HEK293 (cell line): Measurements from ENCODE around the gene SMIM8.

ENCODE experiments used
- AEBP2 ChIP-seq: fragments of 450-650 bp; formaldehyde crosslinking; IDR thresholded peaks from 2 replicates; pipeline ENCODE4 v1.5.1; 2016; ENCODE audit warnings: missing biosample characterization, missing genetic modification characterization, borderline replicate concordance
- GLI2 ChIP-seq: fragments of 450-650 bp; formaldehyde crosslinking; IDR thresholded peaks from 2 replicates; pipeline ENCODE4; 2017; ENCODE audit warnings: missing biosample characterization, missing genetic modification characterization, low read depth, borderline replicate concordance
- KLF17 ChIP-seq: fragments of 450-650 bp; formaldehyde crosslinking; IDR thresholded peaks from 2 replicates; pipeline ENCODE4 v1.5.1; 2016; ENCODE audit warnings: missing biosample characterization, missing genetic modification characterization
- PRDM2 ChIP-seq: fragments of 450-650 bp; formaldehyde crosslinking; IDR thresholded peaks from 2 replicates; pipeline ENCODE4 v1.5.1; 2016; ENCODE audit warnings: missing biosample characterization, missing genetic modification characterization, borderline replicate concordance
- WT1 ChIP-seq: fragments of 450-650 bp; formaldehyde crosslinking; IDR thresholded peaks from 2 replicates; pipeline ENCODE4 v1.5.1; 2016; ENCODE audit warnings: missing biosample characterization, missing genetic modification characterization
- ZBTB48 ChIP-seq: fragments of 450-650 bp; formaldehyde crosslinking; IDR thresholded peaks from 2 replicates; pipeline ENCODE4 v1.5.1; 2016; ENCODE audit warnings: missing biosample characterization, missing genetic modification characterization
- ZFP37 ChIP-seq: fragments of 450-650 bp; formaldehyde crosslinking; IDR thresholded peaks from 2 replicates; pipeline ENCODE4 v1.5.1; 2016; ENCODE audit warnings: missing biosample characterization, missing genetic modification characterization
- ZNF10 ChIP-seq: fragments of 450-650 bp; formaldehyde crosslinking; IDR thresholded peaks from 2 replicates; pipeline ENCODE4 v1.5.1; 2017; ENCODE audit warnings: missing biosample characterization, missing genetic modification characterization
- ZNF2 ChIP-seq: fragments of 450-650 bp; formaldehyde crosslinking; IDR thresholded peaks from 2 replicates; pipeline ENCODE4 v1.5.1; 2016; ENCODE audit warnings: missing biosample characterization, missing genetic modification characterization
- ZNF266 ChIP-seq: fragments of 450-650 bp; formaldehyde crosslinking; IDR thresholded peaks from 2 replicates; pipeline ENCODE4 v1.5.1; 2016; ENCODE audit warnings: missing biosample characterization, missing genetic modification characterization, low read depth
- ZNF302 ChIP-seq: fragments of 450-650 bp; formaldehyde crosslinking; IDR thresholded peaks from 2 replicates; pipeline ENCODE4 v1.5.1; 2016; ENCODE audit warnings: missing biosample characterization, missing genetic modification characterization, low read depth
- ZNF423 ChIP-seq: fragments of 450-650 bp; formaldehyde crosslinking; IDR thresholded peaks from 2 replicates; pipeline ENCODE4 v1.5.1; 2016; ENCODE audit warnings: missing biosample characterization, missing genetic modification characterization
- ZNF548 ChIP-seq: fragments of 450-650 bp; formaldehyde crosslinking; IDR thresholded peaks from 2 replicates; pipeline ENCODE4 v1.5.1; 2016; ENCODE audit warnings: missing biosample characterization, missing genetic modification characterization
- ZNF626 ChIP-seq: fragments of 450-650 bp; sonication (Bioruptor Pico); formaldehyde crosslinking; IDR thresholded peaks from 2 replicates; pipeline ENCODE4 v1.5.1; 2018; ENCODE audit warnings: missing biosample characterization, missing genetic modification characterization, inconsistent platforms
- ZNF629 ChIP-seq: fragments of 450-650 bp; formaldehyde crosslinking; IDR thresholded peaks from 2 replicates; pipeline ENCODE4 v1.5.1; 2017; ENCODE audit warnings: missing biosample characterization, missing genetic modification characterization
- ZNF658 ChIP-seq: fragments of 450-650 bp; formaldehyde crosslinking; IDR thresholded peaks from 2 replicates; pipeline ENCODE4; 2016; ENCODE audit warnings: missing biosample characterization, missing genetic modification characterization
- ZNF76 ChIP-seq: fragments of 450-650 bp; formaldehyde crosslinking; IDR thresholded peaks from 2 replicates; pipeline ENCODE4; 2016; ENCODE audit warnings: low read depth, missing biosample characterization, missing genetic modification characterization, borderline replicate concordance
- ZNF837 ChIP-seq: fragments of 450-650 bp; formaldehyde crosslinking; IDR thresholded peaks from 2 replicates; pipeline ENCODE4 v1.5.1; 2016; ENCODE audit warnings: missing biosample characterization, missing genetic modification characterization
- ZSCAN16 ChIP-seq: fragments of 450-650 bp; formaldehyde crosslinking; IDR thresholded peaks from 2 replicates; pipeline ENCODE4 v1.5.1; 2016; ENCODE audit warnings: missing biosample characterization, missing genetic modification characterization
- TF ChIP-seq, protein P1 (sequence below): fragments of 450-650 bp; formaldehyde crosslinking; IDR thresholded peaks from 2 replicates; pipeline ENCODE4; 2016; ENCODE audit warnings: missing biosample characterization, missing genetic modification characterization
- TF ChIP-seq, protein P2 (sequence below): fragments of 450-650 bp; formaldehyde crosslinking; conservative IDR thresholded peaks from 2 replicates; pipeline ENCODE4 v1.5.1; 2016; ENCODE audit warnings: low read depth, missing biosample characterization, missing genetic modification characterization
- TF ChIP-seq, protein P3 (sequence below): fragments of 450-650 bp; formaldehyde crosslinking; IDR thresholded peaks from 2 replicates; pipeline ENCODE4 v1.5.1; 2017; ENCODE audit warnings: missing biosample characterization, missing genetic modification characterization

Gene SMIM8

DNA sequence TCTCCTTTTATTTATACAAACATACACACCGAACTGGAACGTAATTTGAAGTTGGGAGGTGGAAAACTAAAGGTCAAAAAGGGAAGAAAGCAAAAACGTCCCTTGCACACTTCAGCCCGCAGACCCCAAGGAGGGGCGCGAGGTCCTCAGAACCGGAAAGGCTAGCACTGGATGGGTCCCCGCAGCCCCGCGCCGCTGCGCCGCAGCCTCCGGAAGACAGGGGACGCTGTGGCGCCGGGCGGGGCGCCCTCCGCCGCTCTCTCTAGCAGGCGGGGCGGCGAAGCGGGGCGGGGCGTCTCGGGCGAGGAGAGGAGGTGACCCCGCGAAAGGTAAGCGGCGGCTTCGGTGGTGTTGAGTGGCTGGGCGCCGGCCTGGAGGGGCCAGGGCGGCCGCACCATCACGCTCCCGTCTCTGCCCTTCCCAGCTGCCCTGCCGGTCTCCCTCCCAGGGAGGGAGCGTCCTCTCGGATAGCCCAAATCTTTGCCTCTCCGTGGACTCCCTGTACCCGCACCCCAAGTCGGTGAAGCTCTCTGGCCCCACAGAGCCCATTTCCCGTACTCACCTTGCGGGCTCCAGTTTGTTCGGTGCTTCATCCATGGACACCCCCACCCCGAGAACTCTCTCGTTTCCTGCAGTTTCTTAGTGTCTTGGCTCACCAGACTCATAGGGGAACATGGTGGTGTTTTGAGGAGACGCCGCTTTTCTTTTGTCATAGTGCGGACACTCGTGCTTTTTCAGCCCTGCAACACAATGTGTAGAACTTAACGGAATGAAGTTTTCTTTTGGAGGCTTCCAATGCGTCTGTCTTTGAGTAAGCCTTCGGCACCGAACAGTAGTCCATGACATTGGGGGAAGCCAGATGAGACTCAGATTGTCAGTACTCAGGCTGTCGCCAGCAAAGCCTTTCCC is at the start of gene SMIM8 (continued):
- TF ChIP-seq ZNF302, result no peak
- TF ChIP-seq ZNF548 (tag by site-specific recombination), result no peak
- TF ChIP-seq ZNF423 (tag by site-specific recombination), result no peak
- TF ChIP-seq, protein P1, sequence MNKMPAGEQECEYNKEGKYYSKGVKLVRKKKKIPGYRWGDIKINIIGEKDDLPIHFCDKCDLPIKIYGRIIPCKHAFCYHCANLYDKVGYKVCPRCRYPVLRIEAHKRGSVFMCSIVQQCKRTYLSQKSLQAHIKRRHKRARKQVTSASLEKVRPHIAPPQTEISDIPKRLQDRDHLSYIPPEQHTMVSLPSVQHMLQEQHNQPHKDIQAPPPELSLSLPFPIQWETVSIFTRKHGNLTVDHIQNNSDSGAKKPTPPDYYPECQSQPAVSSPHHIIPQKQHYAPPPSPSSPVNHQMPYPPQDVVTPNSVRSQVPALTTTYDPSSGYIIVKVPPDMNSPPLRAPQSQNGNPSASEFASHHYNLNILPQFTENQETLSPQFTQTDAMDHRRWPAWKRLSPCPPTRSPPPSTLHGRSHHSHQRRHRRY (tag by site-specific recombination), result no peak
- TF ChIP-seq ZNF629 (tag by site-specific recombination), result peak; percentile 75
- peak; percentile 51 for TF ChIP-seq ZBTB48 (tag by site-specific recombination)
- TF ChIP-seq KLF17 (tag by site-specific recombination), result peak; percentile 94
- TF ChIP-seq, protein P2, sequence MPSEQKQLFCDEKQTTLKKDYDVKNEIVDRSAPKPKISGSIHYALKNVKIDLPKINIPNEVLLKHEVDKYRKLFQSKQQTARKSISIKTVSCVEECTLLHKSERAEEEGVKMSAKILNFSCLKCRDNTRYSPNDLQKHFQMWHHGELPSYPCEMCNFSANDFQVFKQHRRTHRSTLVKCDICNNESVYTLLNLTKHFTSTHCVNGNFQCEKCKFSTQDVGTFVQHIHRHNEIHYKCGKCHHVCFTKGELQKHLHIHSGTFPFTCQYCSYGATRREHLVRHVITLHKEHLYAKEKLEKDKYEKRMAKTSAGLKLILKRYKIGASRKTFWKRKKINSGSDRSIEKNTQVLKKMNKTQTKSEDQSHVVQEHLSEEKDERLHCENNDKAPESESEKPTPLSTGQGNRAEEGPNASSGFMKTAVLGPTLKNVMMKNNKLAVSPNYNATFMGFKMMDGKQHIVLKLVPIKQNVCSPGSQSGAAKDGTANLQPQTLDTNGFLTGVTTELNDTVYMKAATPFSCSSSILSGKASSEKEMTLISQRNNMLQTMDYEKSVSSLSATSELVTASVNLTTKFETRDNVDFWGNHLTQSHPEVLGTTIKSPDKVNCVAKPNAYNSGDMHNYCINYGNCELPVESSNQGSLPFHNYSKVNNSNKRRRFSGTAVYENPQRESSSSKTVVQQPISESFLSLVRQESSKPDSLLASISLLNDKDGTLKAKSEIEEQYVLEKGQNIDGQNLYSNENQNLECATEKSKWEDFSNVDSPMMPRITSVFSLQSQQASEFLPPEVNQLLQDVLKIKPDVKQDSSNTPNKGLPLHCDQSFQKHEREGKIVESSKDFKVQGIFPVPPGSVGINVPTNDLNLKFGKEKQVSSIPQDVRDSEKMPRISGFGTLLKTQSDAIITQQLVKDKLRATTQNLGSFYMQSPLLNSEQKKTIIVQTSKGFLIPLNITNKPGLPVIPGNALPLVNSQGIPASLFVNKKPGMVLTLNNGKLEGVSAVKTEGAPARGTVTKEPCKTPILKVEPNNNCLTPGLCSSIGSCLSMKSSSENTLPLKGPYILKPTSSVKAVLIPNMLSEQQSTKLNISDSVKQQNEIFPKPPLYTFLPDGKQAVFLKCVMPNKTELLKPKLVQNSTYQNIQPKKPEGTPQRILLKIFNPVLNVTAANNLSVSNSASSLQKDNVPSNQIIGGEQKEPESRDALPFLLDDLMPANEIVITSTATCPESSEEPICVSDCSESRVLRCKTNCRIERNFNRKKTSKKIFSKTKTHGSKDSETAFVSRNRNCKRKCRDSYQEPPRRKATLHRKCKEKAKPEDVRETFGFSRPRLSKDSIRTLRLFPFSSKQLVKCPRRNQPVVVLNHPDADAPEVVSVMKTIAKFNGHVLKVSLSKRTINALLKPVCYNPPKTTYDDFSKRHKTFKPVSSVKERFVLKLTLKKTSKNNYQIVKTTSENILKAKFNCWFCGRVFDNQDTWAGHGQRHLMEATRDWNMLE (tag by site-specific recombination), result peak; percentile 83
- TF ChIP-seq ZFP37, result peak; percentile 88; the same call in 1 of the 2 replicates
- TF ChIP-seq ZNF658 (tag by site-specific recombination), result no peak
- no peak for TF ChIP-seq GLI2 (tag by site-specific recombination)
- no peak for TF ChIP-seq ZNF266 (tag by site-specific recombination)
- no peak for TF ChIP-seq ZNF837 (tag by site-specific recombination)
- TF ChIP-seq ZSCAN16, result 0 out of 2 replicates have a peak, but pooled peaks have one; percentile 33
- peak; percentile 72 for TF ChIP-seq ZNF10 (tag by site-specific recombination)
- TF ChIP-seq WT1 (tag by site-specific recombination), result peak; percentile 60; the same call in 1 of the 2 replicates
- TF ChIP-seq, protein P3, sequence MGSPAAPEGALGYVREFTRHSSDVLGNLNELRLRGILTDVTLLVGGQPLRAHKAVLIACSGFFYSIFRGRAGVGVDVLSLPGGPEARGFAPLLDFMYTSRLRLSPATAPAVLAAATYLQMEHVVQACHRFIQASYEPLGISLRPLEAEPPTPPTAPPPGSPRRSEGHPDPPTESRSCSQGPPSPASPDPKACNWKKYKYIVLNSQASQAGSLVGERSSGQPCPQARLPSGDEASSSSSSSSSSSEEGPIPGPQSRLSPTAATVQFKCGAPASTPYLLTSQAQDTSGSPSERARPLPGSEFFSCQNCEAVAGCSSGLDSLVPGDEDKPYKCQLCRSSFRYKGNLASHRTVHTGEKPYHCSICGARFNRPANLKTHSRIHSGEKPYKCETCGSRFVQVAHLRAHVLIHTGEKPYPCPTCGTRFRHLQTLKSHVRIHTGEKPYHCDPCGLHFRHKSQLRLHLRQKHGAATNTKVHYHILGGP, result no peak
- TF ChIP-seq ZNF76 (tag by site-specific recombination), result peak; percentile 88
- no peak for TF ChIP-seq AEBP2 (tag by site-specific recombination)
- no peak for TF ChIP-seq PRDM2 (tag by site-specific recombination)
- peak; percentile 86 for TF ChIP-seq ZNF2 (tag by site-specific recombination)
- TF ChIP-seq ZNF626, result peak; percentile 69; the same call in 1 of the 2 replicates
